MM.1S (cell line): ENCODE measurements around the gene FCHSD2.
"Not testable (repeated sequence)": the region's sequence is repeated elsewhere in the genome, so short reads cannot be mapped to it uniquely, and the experiment has no call there.

Experiments used
- DNase-seq: peaks from one replicate; pipeline ENCODE4 v3.0.0-alpha.2; 2015
- H2AFZ ChIP-seq: fragments of 300-600 bp; sonication (generic); 2 replicates; pipeline ENCODE4 v1.6.0; 2016; ENCODE audit warnings: antibody characterized with exemption, low read length
- H3F3A ChIP-seq: fragments of 300-600 bp; sonication (generic); 2 replicates; pipeline ENCODE4 v1.6.1; 2016; ENCODE audit warnings: mild to moderate bottlenecking, antibody characterized with exemption, low read length, moderate library complexity, mixed read lengths; ENCODE audit not compliant: insufficient read depth
- H3K27ac ChIP-seq: fragments of 300-600 bp; sonication (generic); 2 replicates; pipeline ENCODE4 v1.5.1; 2016; ENCODE audit warnings: mild to moderate bottlenecking, low read length
- H3K27me3 ChIP-seq: fragments of 300-600 bp; sonication (generic); replicated peaks from 2 replicates; pipeline ENCODE4 v1.6.0; 2016; ENCODE audit warnings: low read length; ENCODE audit not compliant: insufficient read depth
- H3K36me3 ChIP-seq: fragments of 300-600 bp; sonication (generic); replicated peaks from 2 replicates; pipeline ENCODE4 v1.6.1; 2016; ENCODE audit warnings: mild to moderate bottlenecking, low read length, mixed read lengths; ENCODE audit not compliant: insufficient read depth
- H3K4me1 ChIP-seq: fragments of 300-600 bp; sonication (generic); 2 replicates; pipeline ENCODE4 v1.6.1; 2016; ENCODE audit warnings: low read length, mixed read lengths
- H3K4me2 ChIP-seq: fragments of 300-600 bp; sonication (generic); 2 replicates; pipeline ENCODE4 v1.6.0; 2016; ENCODE audit warnings: low read depth, low read length
- H3K4me3 ChIP-seq: fragments of 300-600 bp; sonication (generic); 2 replicates; pipeline ENCODE4 v1.5.1; 2016; ENCODE audit warnings: low read length, mixed read lengths
- H3K79me2 ChIP-seq: fragments of 300-600 bp; sonication (generic); 2 replicates; pipeline ENCODE4 v1.6.1; 2016; ENCODE audit warnings: mixed run types, low read length, mixed read lengths
- H3K9ac ChIP-seq: fragments of 300-600 bp; sonication (generic); 2 replicates; pipeline ENCODE4 v1.6.1; 2016; ENCODE audit warnings: low read length, mixed read lengths
- H3K9me2 ChIP-seq: fragments of 300-600 bp; sonication (generic); replicated peaks from 2 replicates; pipeline ENCODE4 v1.6.1; 2016; ENCODE audit warnings: mild to moderate bottlenecking, low read length, mixed read lengths; ENCODE audit not compliant: insufficient read depth
- H3K9me3 ChIP-seq: fragments of 300-600 bp; sonication (generic); replicated peaks from 2 replicates; pipeline ENCODE4 v1.6.1; 2016; ENCODE audit warnings: mild to moderate bottlenecking, low read length, mixed read lengths; ENCODE audit not compliant: insufficient read depth
- H4K20me1 ChIP-seq: fragments of 300-600 bp; sonication (generic); 2 replicates; pipeline ENCODE4 v1.6.1; 2016; ENCODE audit warnings: mild to moderate bottlenecking, low read length, moderate library complexity, mixed read lengths; ENCODE audit not compliant: insufficient read depth
- EZH2 ChIP-seq: fragments of 300-600 bp; sonication (generic); optimal IDR thresholded peaks from 2 replicates; pipeline ENCODE3; 2017; ENCODE audit warnings: low read depth, mild to moderate bottlenecking, antibody characterized with exemption, low read length, mixed read lengths
- EZH2phosphoT487 ChIP-seq: fragments of 300-600 bp; sonication (generic); IDR thresholded peaks from 2 replicates; pipeline ENCODE4 v1.6.1; 2018; ENCODE audit warnings: antibody characterized with exemption, low read length
- TF ChIP-seq, protein P1 (sequence below): fragments of 300-600 bp; sonication (generic); IDR thresholded peaks from 2 replicates; pipeline ENCODE4 v1.5.1; 2016; ENCODE audit warnings: antibody characterized with exemption, low read length, mixed read lengths

FCHSD2 gene

GRCh38 chr11:72807021-72807693, 335.0 kb downstream of the FCHSD2 start:
- no peak for DNase-seq
- H3K27me3 ChIP-seq: no peaks in the 10 kb centered on the region
- TF ChIP-seq EZH2 (no peak), EZH2phosphoT487 (no peak)
- TF ChIP-seq, protein P1, sequence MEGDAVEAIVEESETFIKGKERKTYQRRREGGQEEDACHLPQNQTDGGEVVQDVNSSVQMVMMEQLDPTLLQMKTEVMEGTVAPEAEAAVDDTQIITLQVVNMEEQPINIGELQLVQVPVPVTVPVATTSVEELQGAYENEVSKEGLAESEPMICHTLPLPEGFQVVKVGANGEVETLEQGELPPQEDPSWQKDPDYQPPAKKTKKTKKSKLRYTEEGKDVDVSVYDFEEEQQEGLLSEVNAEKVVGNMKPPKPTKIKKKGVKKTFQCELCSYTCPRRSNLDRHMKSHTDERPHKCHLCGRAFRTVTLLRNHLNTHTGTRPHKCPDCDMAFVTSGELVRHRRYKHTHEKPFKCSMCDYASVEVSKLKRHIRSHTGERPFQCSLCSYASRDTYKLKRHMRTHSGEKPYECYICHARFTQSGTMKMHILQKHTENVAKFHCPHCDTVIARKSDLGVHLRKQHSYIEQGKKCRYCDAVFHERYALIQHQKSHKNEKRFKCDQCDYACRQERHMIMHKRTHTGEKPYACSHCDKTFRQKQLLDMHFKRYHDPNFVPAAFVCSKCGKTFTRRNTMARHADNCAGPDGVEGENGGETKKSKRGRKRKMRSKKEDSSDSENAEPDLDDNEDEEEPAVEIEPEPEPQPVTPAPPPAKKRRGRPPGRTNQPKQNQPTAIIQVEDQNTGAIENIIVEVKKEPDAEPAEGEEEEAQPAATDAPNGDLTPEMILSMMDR: no peak
- H3K36me3 ChIP-seq: no peaks in the 10 kb centered on the region; the same call in 1 of the 2 replicates
- H3K9ac ChIP-seq: no peak overlapping the region
- no peak overlapping the region for H2AFZ ChIP-seq
- peaks cover 15% of the 10 kb centered on the region for H3K79me2 ChIP-seq
- no peaks in the 10 kb centered on the region for H3K9me3 ChIP-seq
- no peak overlapping the region for H3K27ac ChIP-seq
- H3F3A ChIP-seq: no peaks in the 10 kb centered on the region; the same call in 1 of the 2 replicates
- no peaks in the 10 kb centered on the region for H3K9me2 ChIP-seq
- no peaks in the 10 kb centered on the region for H4K20me1 ChIP-seq
- no peak overlapping the region for H3K4me2 ChIP-seq
- H3K4me3 ChIP-seq: no peak overlapping the region
- H3K4me1 ChIP-seq: no peaks in the 10 kb centered on the region; the same call in 1 of the 2 replicates

GRCh38 chr11:72806378-72806777, 335.7 kb downstream of the FCHSD2 start:
- H4K20me1 ChIP-seq, H2AFZ ChIP-seq, H3K27me3 ChIP-seq, H3K4me2 ChIP-seq, H3K9me2 ChIP-seq, H3F3A ChIP-seq, H3K4me1 ChIP-seq, H3K36me3 ChIP-seq, H3K9ac ChIP-seq, H3K9me3 ChIP-seq, DNase-seq, H3K4me3 ChIP-seq, H3K79me2 ChIP-seq, H3K27ac ChIP-seq: not testable (repeated sequence)

DNA sequence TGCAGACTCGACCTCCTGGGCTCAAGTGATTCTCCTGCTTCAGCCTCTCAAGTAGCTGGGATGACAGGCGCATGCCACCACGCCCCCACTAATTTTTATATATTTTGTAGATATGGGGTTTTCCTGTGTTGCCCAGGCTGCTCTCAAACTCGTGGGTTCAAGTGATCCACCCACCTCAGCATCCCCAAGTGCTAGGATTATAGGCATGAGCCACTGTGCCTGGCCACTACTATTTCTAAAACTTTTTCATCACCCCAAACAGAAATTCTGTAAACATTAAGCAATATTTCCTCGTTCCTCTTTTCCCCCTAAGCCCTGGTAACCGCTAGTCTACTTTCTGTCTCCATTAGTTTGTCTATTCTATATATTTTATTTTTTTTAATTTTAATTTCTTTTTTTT, 336.9 kb downstream of the FCHSD2 start:
- H3K4me1 ChIP-seq: no peaks in the 10 kb centered on the region
- no peaks in the 10 kb centered on the region for H3K27me3 ChIP-seq
- no peak overlapping the region for H3K9ac ChIP-seq
- no peak overlapping the region for H3K4me2 ChIP-seq
- H3K27ac ChIP-seq: no peak overlapping the region
- no peaks in the 10 kb centered on the region for H3K9me2 ChIP-seq
- H2AFZ ChIP-seq: no peak overlapping the region
- H3F3A ChIP-seq: no peaks in the 10 kb centered on the region; the same call in 1 of the 2 replicates
- no peak overlapping the region for H3K4me3 ChIP-seq
- no peaks in the 10 kb centered on the region for H3K36me3 ChIP-seq
- H3K9me3 ChIP-seq: no peaks in the 10 kb centered on the region
- TF ChIP-seq EZH2 (no peak), EZH2phosphoT487 (no peak)
- H3K79me2 ChIP-seq: no peaks in the 10 kb centered on the region
- DNase-seq: no peak
- H4K20me1 ChIP-seq: no peaks in the 10 kb centered on the region

GRCh38 chr11:72802822-72803221, 339.3 kb downstream of the FCHSD2 start:
- Histone ChIP-seq H4K20me1 (no peaks in the 10 kb centered on the region), H3K4me2 (no peak overlapping the region), H3K9me2 (no peaks in the 10 kb centered on the region), H3K27me3 (no peaks in the 10 kb centered on the region), H3K4me3 (no peak overlapping the region), H3K4me1 (no peaks in the 10 kb centered on the region), H3K36me3 (no peaks in the 10 kb centered on the region), H3F3A (no peaks in the 10 kb centered on the region; the same call in 1 of the 2 replicates), H3K9ac (no peak overlapping the region), H2AFZ (no peak overlapping the region), H3K9me3 (no peaks in the 10 kb centered on the region), H3K79me2 (no peaks in the 10 kb centered on the region), H3K27ac (no peak overlapping the region)
- TF ChIP-seq EZH2phosphoT487 (no peak), EZH2 (no peak)
- TF ChIP-seq, protein P1: no peak
- DNase-seq: no peak
